Activated naive CD8-positive, alpha-beta T cell treated with anti-CD3 and anti-CD28 coated beads, Interleukin-2, amount 10 ng/mL, durations not matched to agents 7 days and 5 days (primary cell): ENCODE results near the gene ARHGEF33. TPM values are rescaled to one million over a fixed set of nuclear protein-coding genes. Genes with fewer than 3 reads are reported as not detected.

Experiments used
- ATAC-seq: fragments of 150-1000 bp; cut with Tn5 transposase; one replicate; pipeline ENCODE4 v1.10.0; 2021; ENCODE audit warnings: low read depth, moderate library complexity
- POLR2A ChIA-PET: fragments of 350-600 bp; sonication (Branson Sonifier 250); formaldehyde crosslinking; loops from one replicate; lab custom pipeline; 2021; ENCODE audit warnings: antibody characterized with exemption; lab: Charles Lee
- DNase-seq: peaks from one replicate; pipeline ENCODE4 v3.0.0; 2021
- H3K27ac Mint-ChIP-seq: one replicate; pipeline ENCODE4 v1.8.0; 2022; ENCODE audit warnings: mild to moderate bottlenecking, mixed read lengths
- H3K27me3 Mint-ChIP-seq: one replicate; pipeline ENCODE4 v1.8.0; 2022; ENCODE audit warnings: mild to moderate bottlenecking, moderate library complexity, mixed read lengths
- H3K36me3 Mint-ChIP-seq: one replicate; pipeline ENCODE4 v1.8.0; 2021; ENCODE audit warnings: mild to moderate bottlenecking, mixed read lengths
- H3K4me1 Mint-ChIP-seq: one replicate; pipeline ENCODE4 v1.8.0; 2021; ENCODE audit warnings: mixed read lengths
- H3K4me3 Mint-ChIP-seq: one replicate; pipeline ENCODE4 v1.8.0; 2022; ENCODE audit warnings: mild to moderate bottlenecking, moderate library complexity, mixed read lengths
- H3K9me3 Mint-ChIP-seq: one replicate; pipeline ENCODE4 v1.8.0; 2021; ENCODE audit warnings: mixed read lengths
- total RNA-seq, 2 experiments: library from RNA; stranded (reverse); gene quantifications; one replicate each; pipeline ENCODE4 v1.2.3, GENCODE V29; 2021

ARHGEF33 gene
- total RNA-seq, 2 experiments from 2014 or later = 0.17 to 0.62 TPM

DNA sequence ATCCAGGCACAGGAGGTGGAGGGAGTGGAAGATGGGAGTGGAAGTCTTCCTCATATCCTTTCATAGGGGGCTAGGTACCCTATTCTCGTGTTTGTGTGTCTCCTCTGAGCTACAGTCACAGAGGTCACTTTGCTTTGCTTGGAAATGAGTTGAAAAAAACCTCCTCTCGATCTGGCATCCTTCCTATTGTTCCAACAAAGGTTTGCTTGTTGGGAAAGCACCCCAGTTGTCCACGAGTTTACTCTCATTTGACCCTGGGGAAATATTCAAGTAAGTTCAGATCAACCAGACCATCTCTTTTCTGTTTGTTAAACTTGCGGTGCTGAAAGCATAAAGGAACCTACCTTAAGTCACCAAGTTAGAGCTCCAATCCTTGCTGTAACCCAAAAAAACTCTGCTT is 59.3 kb downstream of the ARHGEF33 start:
- no peak overlapping the region for H3K27ac Mint-ChIP-seq
- POLR2A ChIA-PET = no interaction called here
- no peak overlapping the region for H3K4me3 Mint-ChIP-seq
- peaks cover 10% of the 10 kb centered on the region for H3K27me3 Mint-ChIP-seq
- no peaks in the 10 kb centered on the region for H3K36me3 Mint-ChIP-seq
- H3K9me3 Mint-ChIP-seq = no peaks in the 10 kb centered on the region
- DNase-seq = no peak
- no peak for ATAC-seq
- H3K4me1 Mint-ChIP-seq = no peaks in the 10 kb centered on the region

DNA sequence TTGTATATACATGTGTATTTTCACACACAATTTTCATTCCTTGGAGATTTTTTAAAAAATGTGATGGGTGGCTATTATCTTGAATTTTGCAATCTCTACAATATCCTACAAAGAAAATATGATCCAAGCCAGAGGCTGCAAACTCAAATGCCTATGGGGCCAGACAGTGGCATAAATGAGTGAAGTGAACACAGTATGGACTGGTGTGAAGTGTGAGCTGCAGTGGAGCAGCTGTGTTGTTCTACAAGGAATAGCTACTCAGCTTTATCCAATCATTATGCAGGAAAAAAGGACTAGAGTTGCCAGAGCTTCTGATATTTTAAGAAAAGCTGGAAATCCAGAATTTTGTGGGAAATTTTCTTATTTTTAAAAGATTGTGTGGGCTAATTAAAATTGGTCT is 62.1 kb downstream of the ARHGEF33 start:
- POLR2A ChIA-PET = no interaction called here
- no peak overlapping the region for H3K27ac Mint-ChIP-seq

DNA sequence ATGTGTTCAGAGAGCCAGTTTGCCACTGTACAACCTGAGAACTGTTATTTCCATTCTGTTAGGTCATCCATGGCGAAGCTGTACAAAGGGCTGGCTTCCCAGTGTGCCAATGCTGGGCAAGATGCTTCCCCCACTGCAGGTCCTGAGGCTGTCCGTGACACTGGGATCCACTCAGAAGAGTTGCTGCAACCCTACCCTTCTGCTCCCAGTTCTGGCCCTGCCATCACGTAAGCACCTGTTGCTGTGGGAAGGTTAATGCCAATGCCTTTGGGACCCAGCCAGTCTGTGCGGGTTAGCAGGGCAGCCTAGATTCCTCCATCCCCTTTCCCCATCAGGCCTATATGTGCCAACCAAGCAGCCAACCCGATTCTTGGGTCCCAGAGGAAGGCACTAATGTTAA is 68.3 kb downstream of the ARHGEF33 start:
- Mint-ChIP-seq H3K9me3 (no peaks in the 10 kb centered on the region), H3K36me3 (no peaks in the 10 kb centered on the region), H3K27me3 (peaks cover 41% of the 10 kb centered on the region), H3K27ac (no peak overlapping the region), H3K4me3 (no peak overlapping the region), H3K4me1 (peaks cover 2% of the 10 kb centered on the region)
- no peak for DNase-seq
- no peak for ATAC-seq
- POLR2A ChIA-PET = no interaction called here

More for the DNA sequence above, 62.1 kb downstream of the ARHGEF33 start:
- Mint-ChIP-seq H3K9me3 (no peaks in the 10 kb centered on the region), H3K36me3 (no peaks in the 10 kb centered on the region), H3K27me3 (peaks cover 22% of the 10 kb centered on the region), H3K4me3 (no peak overlapping the region), H3K4me1 (no peaks in the 10 kb centered on the region)
- ATAC-seq = no peak
- no peak for DNase-seq

DNA sequence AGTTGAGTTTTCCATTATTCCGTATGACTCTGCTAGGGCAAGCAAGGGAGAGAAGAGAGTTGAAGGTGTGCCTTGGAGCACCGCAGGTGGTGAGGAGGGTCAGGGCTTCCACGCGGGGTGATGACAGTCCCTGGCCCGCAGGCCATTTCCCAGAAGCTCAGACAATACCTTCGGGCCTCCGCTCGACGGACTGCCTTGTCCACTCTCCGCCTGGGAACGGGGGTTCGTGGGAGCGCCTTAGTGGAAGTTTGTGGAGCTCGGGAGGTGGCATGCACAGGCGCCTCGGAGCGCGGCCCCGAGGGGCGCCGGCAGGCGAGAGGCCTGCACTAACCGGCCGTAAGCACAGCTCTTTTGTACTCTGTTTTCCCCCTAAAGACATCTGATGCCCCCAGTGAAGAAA is 69.8 kb downstream of the ARHGEF33 start:
- Mint-ChIP-seq H3K27me3 (peaks cover 38% of the 10 kb centered on the region), H3K4me1 (peaks cover 2% of the 10 kb centered on the region), H3K9me3 (no peaks in the 10 kb centered on the region), H3K4me3 (peak overlapping the region; percentile 36), H3K36me3 (no peaks in the 10 kb centered on the region), H3K27ac (no peak overlapping the region)
- DNase-seq (no peak), ATAC-seq (no peak)
- POLR2A ChIA-PET = no interaction called here

DNA sequence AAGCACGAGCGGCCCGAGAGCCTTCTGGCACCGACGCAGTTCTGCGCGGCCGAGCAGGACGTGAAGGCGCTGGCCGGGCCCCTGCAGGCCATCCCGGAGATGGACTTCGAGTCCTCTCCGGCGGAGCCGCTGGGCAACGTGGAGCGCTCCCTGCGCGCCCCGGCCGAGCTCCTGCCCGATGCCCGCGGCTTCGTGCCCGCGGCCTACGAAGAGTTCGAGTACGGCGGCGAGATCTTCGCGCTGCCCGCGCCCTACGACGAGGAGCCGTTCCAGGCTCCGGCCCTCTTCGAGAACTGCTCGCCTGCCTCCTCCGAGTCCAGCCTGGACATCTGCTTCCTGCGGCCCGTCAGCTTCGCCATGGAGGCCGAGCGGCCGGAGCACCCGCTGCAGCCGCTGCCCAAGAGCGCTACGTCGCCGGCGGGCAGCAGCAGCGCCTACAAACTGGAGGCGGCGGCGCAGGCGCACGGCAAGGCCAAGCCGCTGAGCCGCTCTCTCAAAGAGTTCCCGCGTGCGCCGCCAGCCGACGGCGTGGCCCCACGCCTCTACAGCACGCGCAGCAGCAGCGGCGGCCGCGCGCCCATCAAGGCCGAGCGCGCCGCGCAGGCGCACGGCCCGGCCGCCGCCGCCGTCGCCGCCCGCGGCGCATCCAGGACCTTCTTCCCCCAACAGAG is 70.4 kb downstream of the ARHGEF33 start:
- Mint-ChIP-seq H3K36me3 (no peaks in the 10 kb centered on the region), H3K4me3 (peak overlapping the region; percentile 46), H3K9me3 (no peaks in the 10 kb centered on the region), H3K27me3 (peaks cover 38% of the 10 kb centered on the region), H3K27ac (no peak overlapping the region), H3K4me1 (peaks cover 2% of the 10 kb centered on the region)
- peak; percentile 100 for ATAC-seq
- POLR2A ChIA-PET = no interaction called here
- peak; percentile 82 for DNase-seq

DNA sequence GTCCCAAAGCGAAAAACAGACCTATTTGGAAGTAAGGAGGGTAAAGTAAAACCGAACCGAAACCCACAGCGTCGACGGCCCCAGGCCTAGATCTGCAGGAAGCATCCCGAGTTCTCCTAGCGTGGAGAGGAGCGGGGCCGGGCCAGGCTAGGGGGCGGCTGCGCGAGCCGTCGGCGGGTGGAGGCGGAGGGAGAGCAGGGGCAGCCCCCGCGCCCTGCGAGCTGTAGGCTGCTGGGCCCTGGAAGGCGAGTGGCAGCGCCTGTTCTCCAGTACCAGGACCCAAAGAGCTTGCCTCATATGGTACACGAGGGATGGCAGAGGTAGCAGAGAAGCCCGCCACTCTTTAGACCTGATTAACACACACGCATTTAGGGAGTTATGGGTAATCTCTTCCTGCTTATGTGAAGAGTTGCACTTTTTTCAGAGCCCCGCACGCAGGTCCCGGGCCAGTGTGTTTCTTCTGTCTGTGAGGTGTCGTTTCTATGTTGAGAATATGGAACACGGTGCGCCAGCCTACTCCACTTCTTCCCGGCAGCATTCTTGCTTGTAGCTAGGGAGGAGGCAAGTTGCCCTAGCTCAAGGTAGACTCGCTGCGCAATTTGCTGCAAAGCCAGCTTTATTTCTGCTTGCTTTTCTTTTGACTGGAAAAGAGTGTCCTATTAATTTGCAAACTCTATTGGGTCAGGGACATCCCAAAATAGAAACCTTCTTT is 71.1 kb downstream of the ARHGEF33 start:
- no peak overlapping the region for H3K4me3 Mint-ChIP-seq
- DNase-seq (no peak), ATAC-seq (peak; percentile 19)

DNA sequence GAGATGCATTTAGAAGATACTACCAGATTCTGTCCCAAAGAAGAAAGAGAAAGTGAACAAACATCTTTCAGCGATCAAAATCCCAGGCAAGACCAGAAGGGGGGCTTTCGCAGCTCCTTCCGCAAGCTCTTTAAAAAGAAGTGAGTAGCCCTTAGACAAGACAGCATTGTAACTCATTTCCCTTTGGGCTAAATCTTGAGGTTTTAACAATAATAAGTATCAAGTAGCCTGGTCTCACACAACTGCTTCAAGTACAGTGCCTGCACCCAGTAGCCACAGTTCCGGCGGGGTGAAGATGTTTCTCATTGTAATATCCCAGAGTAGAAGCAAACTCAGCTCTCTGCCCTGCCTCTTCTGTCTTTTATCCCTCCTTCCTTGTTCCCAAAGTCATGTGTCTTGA is 76.3 kb downstream of the ARHGEF33 start:
- ATAC-seq (no peak), DNase-seq (no peak)
- no peaks in the 10 kb centered on the region for H3K36me3 Mint-ChIP-seq
- H3K4me3 Mint-ChIP-seq = no peak overlapping the region
- H3K4me1 Mint-ChIP-seq = peaks cover under 1% of the 10 kb centered on the region
- POLR2A ChIA-PET = interaction anchor here (0.6 kb wide), 1 partner anchor 203 kb away, joined by 4 read pairs; no protein-coding TSS in a partner anchor
- peaks cover 8% of the 10 kb centered on the region for H3K27me3 Mint-ChIP-seq
- no peak overlapping the region for H3K27ac Mint-ChIP-seq
- H3K9me3 Mint-ChIP-seq = no peaks in the 10 kb centered on the region

More for the DNA sequence above, 71.1 kb downstream of the ARHGEF33 start:
- no peak overlapping the region for H3K27ac Mint-ChIP-seq
- POLR2A ChIA-PET = interaction anchor here (0.5 kb wide), 1 partner anchor 212 kb away, joined by 3 read pairs; no protein-coding TSS in a partner anchor
- H3K36me3 Mint-ChIP-seq = no peaks in the 10 kb centered on the region
- no peaks in the 10 kb centered on the region for H3K9me3 Mint-ChIP-seq
- peaks cover 2% of the 10 kb centered on the region for H3K4me1 Mint-ChIP-seq
- peaks cover 36% of the 10 kb centered on the region for H3K27me3 Mint-ChIP-seq

DNA sequence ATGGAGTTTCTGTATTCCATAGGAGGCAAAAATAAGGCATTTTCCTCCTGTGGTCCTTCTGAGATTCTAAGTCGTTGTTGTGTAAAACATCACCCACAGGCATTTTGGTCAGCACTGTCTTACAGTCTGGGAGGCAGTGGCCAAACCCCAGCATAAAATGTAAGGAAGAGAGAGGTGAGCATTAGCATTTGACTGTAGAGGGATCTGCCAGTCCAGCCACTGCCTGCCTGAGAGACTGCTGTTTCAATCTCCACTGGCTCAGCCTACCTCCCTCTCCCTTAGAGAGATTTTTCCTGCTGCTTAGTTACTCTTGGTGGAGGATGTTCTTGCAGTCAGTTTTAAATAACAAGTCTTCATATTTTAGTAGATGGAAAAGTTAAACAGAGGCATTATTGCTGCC is 77.0 kb downstream of the ARHGEF33 start:
- Mint-ChIP-seq H3K27me3 (peaks cover 8% of the 10 kb centered on the region), H3K4me3 (no peak overlapping the region), H3K27ac (no peak overlapping the region), H3K36me3 (no peaks in the 10 kb centered on the region), H3K4me1 (no peaks in the 10 kb centered on the region), H3K9me3 (no peaks in the 10 kb centered on the region)
- no peak for DNase-seq
- no peak for ATAC-seq
- POLR2A ChIA-PET = no interaction called here

DNA sequence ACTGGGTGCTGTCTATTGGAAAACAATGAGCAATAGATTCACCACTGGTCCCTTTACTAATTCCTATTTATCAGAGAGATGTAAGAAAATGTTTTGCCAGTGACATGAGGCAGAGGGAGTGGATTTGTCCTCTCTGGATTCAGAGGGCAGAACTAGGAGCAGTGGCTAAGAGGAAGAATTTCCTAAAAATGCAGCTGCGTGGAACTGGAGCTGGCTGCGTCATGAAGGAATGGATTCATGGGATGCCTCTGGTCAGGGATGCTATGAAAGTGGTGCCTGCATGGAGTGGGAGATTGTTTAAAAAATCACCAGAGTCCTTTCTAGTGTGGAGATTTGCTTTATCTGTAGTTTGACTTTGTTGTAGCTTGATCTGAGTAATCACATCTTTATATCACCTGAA is 78.3 kb downstream of the ARHGEF33 start:
- POLR2A ChIA-PET = no interaction called here
- Mint-ChIP-seq H3K27me3 (peaks cover 5% of the 10 kb centered on the region), H3K4me1 (no peaks in the 10 kb centered on the region), H3K36me3 (no peaks in the 10 kb centered on the region), H3K9me3 (no peaks in the 10 kb centered on the region), H3K27ac (no peak overlapping the region), H3K4me3 (no peak overlapping the region)
- DNase-seq = no peak
- no peak for ATAC-seq

DNA sequence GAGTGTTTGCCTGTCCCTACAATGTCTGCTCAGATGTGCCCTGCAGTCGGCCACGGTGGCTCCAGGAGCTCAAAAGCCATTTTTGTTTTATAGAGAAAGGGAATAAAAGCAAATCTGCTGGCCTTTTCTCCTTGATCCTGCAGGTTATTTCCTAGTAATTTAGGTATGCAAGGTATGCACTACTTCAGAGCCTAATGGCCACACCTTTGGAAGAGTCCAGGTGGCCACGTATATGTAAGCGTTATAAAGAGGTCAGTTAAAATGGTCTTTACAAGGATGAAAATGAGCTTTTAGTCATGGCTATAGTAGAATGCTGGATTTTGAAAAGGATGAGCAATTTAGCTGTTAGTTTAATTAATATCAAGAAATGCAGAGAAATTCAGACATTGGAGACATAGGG is 81.7 kb downstream of the ARHGEF33 start:
- ATAC-seq = no peak
- Mint-ChIP-seq H3K4me3 (no peak overlapping the region), H3K9me3 (no peaks in the 10 kb centered on the region), H3K27me3 (peaks cover 3% of the 10 kb centered on the region), H3K36me3 (no peaks in the 10 kb centered on the region), H3K27ac (no peak overlapping the region), H3K4me1 (no peaks in the 10 kb centered on the region)
- POLR2A ChIA-PET = no interaction called here
- no peak for DNase-seq

DNA sequence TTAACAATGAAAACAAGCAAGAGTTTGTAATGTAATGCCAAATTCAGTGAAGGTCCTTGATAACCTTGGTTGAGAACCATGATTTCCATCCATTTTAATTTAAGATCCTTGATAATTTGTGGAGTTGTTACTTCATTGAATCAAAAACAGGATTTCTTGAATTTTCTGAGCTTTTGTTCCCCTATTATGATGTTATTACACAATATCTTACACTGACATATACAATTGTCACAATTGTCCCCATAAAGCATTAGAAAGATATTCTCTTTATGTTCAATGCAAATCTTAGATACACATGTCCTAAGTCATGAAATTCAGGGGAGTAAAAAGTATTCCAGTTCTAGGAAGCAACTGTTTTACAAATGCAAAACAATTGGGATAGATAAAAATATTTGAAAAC is 83.6 kb downstream of the ARHGEF33 start:
- H3K4me3 Mint-ChIP-seq = no peak overlapping the region
- no peak for ATAC-seq
- no peaks in the 10 kb centered on the region for H3K36me3 Mint-ChIP-seq
- H3K27ac Mint-ChIP-seq = no peak overlapping the region
- H3K27me3 Mint-ChIP-seq = no peaks in the 10 kb centered on the region
- POLR2A ChIA-PET = no interaction called here
- H3K4me1 Mint-ChIP-seq = no peaks in the 10 kb centered on the region
- DNase-seq = no peak
- no peaks in the 10 kb centered on the region for H3K9me3 Mint-ChIP-seq

DNA sequence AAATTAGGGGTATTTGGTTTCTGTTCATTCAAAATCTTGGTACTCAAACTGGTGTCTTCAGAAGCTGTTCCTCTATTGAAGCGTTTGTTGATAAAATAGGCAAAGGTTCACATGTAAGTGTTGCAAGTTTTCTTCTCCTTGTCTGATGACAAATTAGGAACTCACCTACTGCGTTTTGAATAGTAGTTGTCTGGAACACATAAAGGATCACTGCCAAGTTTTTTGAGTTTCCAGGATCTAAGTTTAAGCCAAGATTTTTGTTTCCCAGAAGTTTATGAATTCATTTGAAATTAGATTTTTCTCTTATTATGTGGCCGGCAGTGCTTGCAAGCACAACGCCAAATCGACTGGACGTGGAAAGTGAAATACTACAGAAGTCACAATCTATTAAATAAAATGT is 85.4 kb downstream of the ARHGEF33 start:
- DNase-seq (no peak), ATAC-seq (no peak)
- H3K27ac Mint-ChIP-seq = no peak overlapping the region
- no peaks in the 10 kb centered on the region for H3K27me3 Mint-ChIP-seq
- no peaks in the 10 kb centered on the region for H3K4me1 Mint-ChIP-seq
- H3K36me3 Mint-ChIP-seq = peaks cover 2% of the 10 kb centered on the region
- H3K4me3 Mint-ChIP-seq = no peak overlapping the region
- no peaks in the 10 kb centered on the region for H3K9me3 Mint-ChIP-seq
- POLR2A ChIA-PET = no interaction called here

DNA sequence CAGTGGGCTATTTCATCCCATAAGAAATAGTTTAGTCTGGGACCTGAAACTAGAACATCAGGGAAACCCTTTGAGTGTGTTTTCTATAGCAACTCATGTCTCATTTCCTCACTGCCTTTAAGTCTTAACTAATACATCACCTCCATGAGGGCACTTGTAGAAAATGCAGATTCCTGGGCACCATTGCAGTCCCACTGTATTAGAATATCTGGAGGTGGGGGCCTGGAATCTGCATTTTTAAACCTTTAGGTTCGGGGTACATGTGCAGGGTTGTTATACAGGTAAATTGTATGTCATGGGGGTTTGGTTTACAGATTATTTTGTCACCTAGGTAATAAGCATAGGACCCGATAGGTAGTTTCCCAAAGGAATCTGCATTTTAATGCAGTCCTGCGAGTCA is 87.4 kb downstream of the ARHGEF33 start:
- ATAC-seq (no peak), DNase-seq (no peak)
- Mint-ChIP-seq H3K27me3 (no peaks in the 10 kb centered on the region), H3K9me3 (no peaks in the 10 kb centered on the region), H3K27ac (no peak overlapping the region), H3K36me3 (peaks cover 2% of the 10 kb centered on the region), H3K4me1 (no peaks in the 10 kb centered on the region), H3K4me3 (no peak overlapping the region)
- POLR2A ChIA-PET = no interaction called here

DNA sequence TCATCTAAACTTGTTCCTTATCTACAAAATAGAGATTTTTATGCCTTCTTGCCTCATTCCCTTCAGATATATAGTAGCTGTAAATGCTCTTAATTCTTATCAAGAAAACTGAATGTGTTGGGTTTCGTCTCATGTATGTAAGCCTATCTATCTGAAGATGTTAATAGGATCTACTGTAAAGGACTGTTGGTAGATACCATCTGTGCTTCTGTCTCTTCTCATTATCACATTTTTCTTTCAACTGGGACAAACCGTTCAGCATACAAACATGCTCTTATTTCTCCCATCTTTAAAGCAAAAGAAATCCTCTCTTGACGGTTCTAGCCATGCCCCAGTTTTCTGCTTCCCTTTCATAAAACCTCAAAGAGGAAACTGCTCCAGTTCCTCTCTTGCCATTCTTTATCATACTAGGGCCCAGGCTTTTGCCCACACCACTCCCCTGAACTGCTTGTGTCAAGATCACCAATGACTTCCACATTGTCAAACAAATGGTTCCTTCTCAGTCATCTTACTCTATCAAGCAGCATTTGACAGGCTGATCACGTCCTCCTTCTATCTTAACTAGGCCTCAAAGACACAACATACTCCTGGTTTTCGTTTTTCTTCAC is 88.7 kb downstream of the ARHGEF33 start:
- Mint-ChIP-seq H3K4me1 (no peaks in the 10 kb centered on the region), H3K36me3 (peaks cover 3% of the 10 kb centered on the region), H3K27me3 (no peaks in the 10 kb centered on the region), H3K27ac (no peak overlapping the region), H3K9me3 (no peaks in the 10 kb centered on the region), H3K4me3 (no peak overlapping the region)
- POLR2A ChIA-PET = no interaction called here
- no peak for DNase-seq
- ATAC-seq = no peak
